NOMO-1 (cell line): ENCODE data around the gene KIF17.
"Not testable (repeated sequence)": the region's sequence is repeated elsewhere in the genome, so short reads cannot be mapped to it uniquely, and the experiment has no call there.

ENCODE experiments used
- DNase-seq, 2 experiments: peaks; one replicate each; lab custom pipeline; 2025; ENCODE audit not compliant: unreplicated experiment in 2 of 2; lab: John Stamatoyannopoulos, UW

The KIF17 gene

DNA sequence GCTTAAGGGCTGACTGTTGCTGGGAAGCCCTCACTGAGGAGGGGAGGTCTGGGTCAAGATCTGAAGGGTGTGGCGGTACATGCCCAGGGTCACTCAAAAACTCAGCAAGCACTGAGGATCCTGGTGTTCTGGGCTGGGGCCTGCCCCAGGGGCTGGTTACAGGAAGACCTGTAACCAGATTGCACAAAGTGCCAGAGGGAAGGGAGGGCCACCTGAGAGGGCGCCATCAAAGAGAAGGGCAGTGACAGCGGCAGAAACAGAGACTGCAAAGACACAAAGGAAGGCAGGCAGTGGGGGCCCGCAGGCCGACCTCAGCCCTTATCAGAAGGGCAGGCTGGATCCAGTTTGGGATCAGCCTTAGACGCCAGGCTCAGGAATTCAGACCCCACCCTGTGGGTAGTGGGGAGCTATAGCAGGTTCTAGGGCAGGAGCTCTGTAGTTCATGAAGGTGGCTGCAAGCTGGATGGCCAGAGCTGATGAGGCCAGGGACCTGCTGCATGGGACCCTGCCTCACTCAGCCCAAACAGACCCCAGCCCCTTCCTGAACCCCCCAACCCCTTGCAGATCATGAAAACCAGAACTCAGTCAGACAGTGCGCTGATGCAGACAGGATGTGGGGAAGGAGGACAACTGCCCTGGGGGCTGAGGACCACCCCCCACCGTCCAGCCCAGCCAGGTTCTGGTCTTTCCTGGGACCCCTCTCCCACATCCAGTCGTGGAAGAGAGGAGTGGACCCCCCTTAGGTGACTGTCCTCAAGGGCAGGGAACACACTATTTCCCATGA is 10.8 kb upstream of the KIF17 start:
- DNase-seq: no peak

DNA sequence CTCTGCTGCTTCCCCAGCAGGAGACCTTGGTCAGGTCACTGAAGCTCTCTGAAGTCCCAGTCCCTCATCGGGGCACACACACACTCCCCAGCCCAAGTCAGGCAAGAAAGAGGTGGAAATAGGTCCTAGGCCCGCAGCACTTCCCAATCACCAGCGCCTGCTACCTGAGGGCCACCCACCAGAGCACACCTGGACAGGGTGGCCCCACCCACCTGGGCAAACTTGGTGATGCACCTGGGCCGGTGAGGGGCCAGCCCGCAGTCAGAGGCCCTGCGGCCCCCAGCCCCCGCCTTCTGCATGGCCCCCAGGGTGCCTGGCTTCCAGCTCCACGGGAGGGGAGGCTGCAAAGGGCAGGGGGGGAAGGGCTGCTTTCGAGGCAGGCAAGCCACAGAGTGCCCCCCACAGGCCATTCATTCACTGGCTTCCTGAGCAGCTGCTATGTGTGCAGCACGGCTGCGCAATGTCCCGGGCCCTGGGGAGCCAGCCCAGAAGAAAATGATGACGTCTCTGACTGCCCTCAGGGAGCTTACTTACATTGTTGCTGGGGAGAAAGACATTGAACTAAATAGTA is 10.0 kb upstream of the KIF17 start:
- no peak for DNase-seq

DNA sequence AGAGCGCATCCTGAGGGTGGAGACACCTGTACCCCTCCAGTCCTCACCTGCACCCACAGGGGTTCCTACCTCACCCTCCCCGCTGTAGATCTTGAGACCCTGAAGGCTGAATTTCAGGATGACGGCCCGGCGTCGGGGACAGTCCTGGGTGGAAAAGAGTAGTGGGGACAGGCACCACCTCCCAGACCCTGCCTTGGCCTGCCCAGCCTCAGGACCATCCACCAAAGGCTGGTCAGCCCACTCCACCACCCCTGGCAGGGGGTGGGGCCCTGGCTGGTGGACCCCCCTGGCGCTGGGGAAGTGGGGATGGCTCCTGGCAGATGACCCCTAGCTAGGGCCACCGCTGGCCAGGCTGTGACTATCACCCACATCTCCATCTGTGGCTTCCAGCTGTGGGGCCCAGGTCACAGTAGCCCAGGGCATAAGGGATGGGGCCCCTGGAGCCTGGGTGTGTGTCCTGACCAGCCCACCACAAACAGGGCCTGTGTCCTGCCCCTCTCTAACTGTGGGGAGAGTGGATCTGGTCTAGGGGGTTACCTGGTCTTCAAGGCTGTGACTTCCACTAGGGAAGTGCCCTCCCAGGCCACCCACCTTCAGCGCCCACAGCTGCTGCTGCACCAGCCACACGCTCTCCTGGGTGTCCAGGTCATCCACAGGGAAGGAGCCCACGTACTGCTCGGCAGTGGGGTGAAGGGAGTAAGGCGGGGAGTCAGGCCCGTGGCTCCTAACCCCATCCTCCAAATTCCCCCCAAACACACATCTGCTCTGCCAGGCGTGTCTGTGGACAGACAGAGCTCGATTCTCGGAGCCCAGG is 9.3 kb upstream of the KIF17 start:
- DNase-seq: no peak

DNA sequence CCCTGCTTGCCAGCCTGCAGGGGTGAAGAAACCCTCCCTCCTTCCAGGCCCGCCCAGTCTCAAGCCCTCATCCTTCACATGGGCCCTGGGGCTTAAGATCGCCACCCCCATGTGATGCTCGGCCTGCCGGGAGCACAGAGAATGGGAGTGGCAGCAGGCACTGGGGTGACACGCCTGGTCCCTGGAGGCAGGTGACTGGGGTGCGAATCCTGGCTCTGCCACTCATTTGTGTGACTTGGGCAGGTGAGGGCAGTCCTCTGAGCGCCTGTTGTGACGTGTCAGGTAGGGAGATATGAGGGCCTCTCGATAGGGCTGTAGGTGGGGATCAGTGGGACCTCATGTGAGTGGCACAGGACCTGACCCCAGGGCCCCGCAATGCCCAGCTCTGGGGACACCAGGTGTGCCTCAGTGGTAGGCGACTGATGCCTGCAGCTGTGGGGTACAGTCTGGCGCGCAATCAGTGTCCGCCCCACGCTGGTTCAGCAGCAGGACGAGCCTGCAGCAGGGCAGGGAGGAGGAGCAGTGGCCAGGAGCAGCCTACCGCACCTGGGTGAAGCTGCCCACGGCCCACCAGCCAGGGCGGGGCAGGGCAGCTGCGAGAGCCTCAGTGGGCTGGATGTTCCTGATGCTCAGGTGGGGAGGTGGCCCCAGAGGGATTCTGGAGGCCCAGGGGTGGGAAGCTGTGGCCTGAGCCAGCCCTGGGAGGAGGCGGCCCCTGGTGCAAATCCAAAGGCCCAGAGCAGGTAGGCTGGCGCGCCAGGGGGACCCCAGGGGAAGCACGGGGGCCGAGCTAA is 8.5 kb upstream of the KIF17 start:
- no peak for DNase-seq

DNA sequence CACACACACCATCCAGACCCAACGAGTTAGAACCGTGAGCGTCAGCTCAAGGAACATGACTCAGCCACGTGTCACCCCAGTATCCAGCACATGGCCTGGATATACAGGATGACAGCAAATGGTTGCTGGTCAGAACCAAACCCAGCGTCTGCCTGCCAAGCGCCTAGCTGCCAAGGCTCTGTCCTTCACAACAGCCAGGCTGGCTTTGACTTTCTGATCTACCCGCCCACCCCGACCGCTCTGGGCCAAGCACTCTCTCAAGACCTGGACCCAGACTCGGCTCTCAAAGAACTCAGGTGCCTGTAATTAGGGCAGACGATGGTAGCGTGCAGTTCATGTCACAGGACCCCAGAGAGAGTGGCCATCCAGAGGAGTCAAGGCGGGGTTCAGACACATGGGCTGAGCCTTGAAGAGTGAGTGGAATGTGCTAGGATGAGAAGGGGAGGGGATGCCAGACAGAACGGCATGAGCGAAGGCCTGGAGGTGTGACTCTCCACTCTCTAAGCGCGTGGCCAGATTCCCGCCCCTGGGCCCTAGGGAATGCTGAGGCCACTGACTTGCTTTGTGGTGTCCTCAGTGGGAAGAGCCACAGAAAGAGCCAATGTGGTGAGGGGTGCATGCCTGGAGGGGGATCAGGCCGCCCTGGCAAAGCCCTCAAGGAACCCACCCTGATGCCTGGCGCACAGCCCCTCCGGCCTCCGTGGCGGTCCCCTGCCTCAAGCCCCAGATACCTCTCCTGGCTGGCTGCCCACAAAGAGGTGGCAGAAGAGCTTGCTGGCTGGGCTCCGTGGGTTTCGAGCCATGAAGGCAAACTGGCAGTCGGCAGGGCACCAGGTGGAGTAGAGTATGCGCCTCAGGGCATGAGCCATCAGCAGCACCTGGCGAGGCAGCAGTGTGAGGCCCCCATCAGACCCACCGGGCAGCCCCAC is 7.6 kb upstream of the KIF17 start:
- no peak for DNase-seq

DNA sequence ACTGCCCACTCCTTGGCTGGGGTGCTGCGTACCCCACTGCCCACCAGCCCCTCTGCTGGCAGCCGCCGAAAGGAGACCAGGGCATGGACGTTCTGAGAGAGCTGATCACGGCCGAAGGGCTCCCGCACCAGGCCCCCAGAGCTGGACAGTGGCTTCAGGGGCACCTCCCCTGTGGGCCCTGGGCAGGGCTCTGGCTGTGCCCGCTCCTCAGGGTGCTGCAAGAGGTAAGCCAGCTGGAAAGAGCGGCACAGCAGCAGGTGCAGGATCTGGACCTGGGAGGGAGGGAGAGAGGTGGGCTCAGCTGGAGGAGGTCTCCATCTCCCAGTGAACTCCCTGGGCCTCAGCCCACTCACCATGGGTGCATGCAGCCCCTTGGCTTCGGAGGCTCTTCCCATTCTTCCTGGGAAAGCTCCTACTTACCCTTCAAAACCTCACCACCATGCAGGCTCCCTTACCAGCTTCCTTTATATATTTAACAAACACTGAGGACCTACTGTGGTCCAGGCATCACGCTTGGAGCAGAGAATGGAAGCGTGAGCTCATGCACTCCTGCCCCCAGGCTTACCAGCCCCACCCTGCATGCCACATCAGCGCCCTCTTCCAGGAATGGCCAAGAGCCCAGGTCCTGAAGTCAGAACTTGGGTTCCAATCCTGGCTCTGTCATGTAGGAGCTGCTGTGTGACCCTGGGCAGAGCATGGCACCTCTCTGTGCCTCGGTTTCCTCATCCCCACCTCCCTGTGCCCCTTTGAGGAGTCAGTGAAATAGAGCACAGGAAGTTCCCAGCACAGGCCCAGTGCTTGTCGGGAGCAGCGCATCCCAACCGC is 6.8 kb upstream of the KIF17 start:
- DNase-seq: no peak

DNA sequence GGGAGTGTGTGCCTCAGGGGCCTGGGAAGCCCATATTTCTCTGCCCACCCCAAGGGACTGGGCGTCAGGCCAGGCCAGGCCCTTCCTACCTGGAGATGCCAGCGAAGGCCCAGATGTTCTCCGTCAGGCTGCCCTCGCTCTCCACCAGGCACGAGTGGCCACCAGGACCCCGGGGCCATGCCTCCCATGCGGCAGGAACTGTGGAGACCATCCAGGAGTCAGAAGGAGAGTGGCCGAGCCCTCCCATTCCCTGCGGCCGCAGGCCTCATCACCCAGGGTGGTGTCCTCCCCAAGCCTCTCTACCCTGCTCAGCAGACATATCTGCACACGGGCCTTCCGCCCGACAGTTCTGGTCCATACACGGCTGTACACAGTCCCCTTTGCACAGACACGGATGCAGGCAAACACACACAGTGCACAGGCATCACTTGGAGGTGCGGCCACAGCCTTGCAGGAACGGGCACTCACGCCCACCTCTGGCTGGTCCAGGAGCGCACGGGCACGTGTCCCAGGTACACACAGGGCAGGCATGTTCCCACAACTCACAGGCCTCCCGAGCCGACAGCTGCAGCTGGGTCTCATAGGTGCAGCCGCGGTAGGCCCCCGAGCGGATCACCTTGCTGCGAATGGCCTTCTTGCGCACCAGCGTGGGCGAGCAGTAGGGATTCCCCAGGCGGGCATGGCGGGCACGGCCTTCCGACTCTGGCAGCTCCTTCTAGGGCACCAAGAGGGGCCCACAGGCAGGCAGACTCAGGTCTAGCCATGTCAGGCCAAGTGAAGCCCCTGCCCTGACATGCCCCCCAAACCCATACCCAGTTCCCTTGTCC is 5.9 kb upstream of the KIF17 start:
- no peak for DNase-seq

DNA sequence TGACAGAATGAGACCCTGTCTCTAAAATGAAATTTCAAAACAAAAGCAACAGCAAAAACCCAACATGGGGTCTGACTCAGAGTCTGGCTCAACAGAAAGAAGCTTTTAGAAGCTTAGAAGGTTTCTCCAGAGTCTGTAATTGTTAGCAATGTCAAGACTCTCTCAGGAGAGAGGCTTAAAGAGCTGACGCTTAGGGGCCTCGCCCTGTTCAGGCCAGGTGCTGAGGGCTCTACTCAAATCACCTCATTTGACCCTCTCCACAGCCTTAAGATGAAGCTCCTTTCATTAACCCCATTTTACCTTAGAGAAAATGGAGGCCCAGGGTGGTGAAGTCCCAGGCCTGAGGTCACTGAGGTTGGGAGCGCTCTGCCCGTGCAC is 5.3 kb upstream of the KIF17 start:
- DNase-seq: no peak

DNA sequence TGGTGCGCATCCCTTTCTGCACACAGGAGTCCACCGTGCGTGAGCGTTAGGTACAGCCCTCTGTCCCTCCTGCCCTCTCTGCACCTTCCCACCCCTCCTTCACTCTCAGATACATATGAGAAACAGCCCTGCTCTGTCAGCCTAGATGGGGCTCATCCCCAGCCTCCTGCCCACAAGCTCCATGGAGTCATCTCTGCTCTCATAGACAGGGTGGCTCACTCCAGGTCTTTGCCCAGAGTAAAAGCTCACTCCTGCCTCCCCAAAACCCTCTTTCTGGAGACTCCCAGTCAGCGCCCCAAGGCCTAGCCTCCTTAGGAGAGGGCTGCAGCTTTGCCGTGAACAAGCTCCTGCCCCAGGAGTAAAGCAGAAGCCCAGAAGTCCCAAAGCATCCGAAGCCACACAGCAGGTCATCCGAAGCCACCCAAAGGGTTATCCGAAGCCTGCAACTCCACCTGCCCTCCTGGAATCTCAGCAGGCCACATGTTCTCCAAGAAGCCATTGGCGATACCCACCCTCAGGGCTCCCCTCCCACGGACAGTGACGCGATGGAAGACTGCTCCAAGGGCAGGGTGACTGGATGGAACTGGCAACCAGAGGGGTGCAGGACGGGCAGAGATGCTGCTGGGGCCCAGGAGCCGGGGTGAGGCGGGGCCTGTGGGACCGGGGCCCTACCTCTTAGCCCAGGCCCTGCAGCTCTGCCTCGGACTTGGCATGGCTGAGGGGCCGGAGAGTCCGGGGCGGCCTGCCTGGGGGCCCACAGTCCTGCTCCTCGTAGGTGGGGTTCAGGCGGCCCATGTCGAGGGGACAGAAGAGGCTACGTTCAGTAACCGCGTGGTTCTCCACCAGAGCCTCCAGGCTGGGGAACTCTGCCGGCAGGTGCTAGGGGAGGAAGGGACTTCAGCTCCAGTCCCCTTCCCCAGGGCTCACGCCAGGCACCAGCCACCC is 3.6 kb upstream of the KIF17 start:
- DNase-seq: no peak

DNA sequence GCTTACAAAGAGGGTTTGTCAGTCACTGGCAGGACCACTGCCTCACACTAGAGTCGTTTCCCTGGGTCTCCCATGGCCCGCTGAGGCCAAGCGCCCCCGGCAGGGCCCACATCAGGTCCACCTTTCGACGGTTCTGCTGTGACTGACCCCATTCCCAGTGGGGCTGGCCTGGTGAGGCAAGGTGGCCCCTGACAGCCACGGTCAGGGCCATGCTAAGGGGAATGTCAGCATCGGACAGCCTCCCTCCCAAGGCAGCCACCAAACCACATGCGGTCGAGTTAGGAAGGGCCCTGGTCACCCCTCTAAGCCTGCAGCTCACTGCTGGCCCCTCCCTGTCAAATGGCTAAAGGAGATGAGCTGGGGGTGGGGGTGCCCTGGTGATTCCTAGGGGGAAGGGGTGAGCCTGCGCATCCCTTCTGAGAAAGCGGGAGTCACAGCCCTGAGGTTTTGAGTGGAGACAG is 2.9 kb upstream of the KIF17 start:
- DNase-seq: no peak

DNA sequence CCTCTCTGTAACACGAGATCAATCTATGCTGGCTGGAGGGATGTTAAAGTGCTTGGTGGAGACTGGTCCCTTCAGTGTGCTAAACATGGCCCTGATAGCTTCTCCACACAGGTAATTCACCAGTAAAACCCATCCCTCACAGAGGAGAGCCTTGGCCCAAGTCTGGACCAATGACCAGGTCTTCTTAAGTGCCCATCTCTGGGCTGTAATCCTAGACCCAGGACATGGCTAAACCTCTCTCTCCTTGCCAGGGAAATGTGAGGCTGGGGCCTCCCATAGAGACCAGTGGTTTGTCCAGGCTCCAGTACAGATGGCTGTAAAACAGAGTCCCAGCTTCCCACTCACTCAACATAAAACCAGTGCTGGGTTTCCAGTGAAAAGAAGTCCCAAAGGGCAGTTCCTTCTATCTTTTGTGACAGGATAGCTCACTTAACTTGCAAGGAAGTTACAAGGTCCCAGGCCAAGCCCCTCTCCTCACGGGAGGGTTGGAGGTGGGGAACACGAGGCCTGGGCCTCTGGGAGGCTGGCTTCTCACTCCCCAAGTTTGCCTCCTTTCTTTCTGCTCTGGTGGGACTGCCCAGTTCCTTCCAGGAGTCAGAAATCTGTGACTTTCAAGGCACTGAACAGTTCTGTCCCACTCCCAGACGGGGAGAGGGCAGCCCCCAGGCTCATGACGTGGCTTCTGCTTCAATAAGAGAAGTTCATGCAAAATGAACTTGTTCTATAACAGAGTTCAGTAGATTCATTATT is 2.2 kb upstream of the KIF17 start:
- DNase-seq: no peak

DNA sequence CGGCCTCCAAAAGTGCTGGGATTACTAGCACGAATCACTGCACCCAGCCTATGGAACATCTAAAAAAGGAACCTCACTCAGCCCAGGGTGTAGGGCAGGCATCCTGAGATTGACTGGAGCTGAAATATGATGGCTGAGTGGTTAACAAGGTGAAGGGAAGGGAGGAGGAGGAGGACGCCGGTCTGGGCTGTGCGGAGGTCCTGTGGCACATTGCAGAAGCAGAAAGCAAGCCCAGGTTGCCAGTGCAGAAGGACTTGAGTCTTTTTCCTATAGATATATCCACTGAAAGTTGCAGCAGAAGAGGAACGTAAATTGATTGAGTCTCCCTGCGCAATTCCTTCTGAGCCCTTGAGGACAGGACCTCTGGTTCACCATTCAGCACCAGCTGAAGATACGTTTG is 1.5 kb upstream of the KIF17 start:
- no peak for DNase-seq

DNA sequence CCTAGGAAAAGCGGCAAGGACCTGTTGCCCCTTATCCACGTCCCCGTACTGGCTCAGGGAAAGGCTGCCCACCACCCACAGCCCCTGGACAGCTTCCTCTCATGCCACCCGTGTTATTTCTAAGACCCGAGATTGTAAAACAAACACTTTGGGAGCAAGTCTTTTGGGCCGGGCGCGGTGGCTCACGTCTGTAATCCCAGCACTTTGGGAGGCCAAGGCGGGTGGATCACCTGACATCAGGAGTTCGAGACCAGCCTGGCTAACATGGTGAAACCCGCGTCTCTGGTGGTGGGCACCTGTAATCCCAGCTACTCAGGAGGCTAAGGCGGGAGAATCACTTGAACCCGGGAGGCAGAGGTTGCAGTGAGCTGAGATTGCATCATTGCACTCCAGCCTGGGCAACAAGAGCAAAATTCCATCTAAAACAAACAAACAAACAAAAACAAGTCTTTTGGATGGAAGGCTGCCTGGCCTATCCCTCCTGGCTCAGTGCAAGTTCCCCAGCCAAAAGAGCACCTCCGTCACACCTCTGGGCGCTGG is 606 bp upstream of the KIF17 start:
- DNase-seq: not testable (repeated sequence)

DNA sequence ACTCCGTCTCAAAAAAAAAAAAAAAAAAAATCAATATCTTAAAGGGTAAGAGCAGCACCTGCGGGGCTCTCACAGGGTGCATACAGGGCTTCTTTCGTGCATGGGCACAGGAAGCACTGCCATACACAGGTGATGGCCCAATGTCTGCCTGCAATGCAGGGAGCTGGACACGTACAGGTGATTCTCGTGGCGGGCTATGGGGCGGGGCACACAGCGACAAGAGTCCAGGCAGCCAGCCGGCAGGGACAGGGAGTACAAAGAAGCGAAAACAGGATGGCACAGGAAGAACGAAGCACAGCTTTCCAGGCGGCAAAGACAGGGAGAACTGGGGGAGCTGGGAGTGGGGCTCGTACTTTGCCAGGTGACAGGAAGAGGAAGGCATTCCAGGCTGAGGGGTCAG is 1.6 kb downstream of the KIF17 start:
- DNase-seq: no peak

DNA sequence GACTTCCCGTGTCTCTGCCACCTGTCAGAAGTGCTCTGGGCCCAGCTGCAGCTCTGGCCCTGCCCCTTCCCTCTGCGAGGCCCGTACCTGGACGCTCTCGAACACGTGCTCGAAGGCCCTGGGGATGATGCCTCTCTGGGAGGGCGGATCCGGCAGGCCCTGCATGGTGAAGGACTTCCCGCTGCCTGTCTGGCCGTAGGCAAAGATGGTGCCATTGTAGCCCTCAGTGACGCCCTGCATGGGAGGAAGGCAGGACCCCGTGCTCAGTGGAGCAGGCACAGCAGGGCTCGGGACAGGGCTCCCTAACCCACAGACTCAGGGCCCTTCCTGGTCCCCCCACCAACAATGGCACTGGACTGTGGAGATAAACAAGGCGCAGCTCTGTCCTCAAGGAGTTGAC is 2.4 kb downstream of the KIF17 start:
- DNase-seq: no peak

DNA sequence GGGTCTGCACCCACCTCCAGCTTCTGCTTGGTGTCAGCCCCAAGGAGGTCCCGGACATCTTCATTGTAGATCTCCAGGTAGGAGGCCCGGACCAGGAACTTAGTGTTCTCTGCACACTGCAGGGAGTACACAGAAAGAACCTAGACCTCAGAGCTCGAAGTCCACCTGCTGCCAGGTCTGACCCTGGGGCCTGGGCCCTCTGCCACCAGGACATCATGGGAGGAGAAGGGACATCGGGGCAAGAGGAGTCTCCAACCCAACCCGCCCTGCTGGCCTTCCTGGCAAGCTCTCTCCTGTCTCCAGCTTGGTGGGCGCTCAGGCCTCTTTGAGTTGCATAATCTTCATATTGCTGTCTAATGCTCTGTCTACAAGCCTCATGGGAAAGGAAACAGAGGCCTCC is 4.4 kb downstream of the KIF17 start:
- no peak for DNase-seq
